HEK293 (cell line): ENCODE results near the gene DLG2.

Source experiments
- CTCF ChIA-PET: fragments of 350-600 bp; formaldehyde crosslinking; extraction: SDS; loops from one replicate; lab custom pipeline; 2021; ENCODE audit warnings: antibody characterized with exemption; lab: Yijun Ruan, JAX
- POLR2A ChIA-PET: fragments of 300-600 bp; formaldehyde crosslinking; extraction: SDS; loops from one replicate; lab custom pipeline; 2020; ENCODE audit warnings: antibody characterized with exemption, inconsistent platforms; lab: Yijun Ruan, JAX
- H3K27ac ChIP-seq: fragments of 200-500 bp; sonication (Bioruptor generic); 2 replicates; pipeline ENCODE4 v1.5.1; 2014; ENCODE audit warnings: low read depth, low read length, control low read depth, inconsistent platforms; ENCODE audit errors: extremely low read depth
- H3K36me3 ChIP-seq, 2 experiments: fragments of 200-500 bp in 1 of 2; sonication (Bioruptor generic) in 1 of 2; 1 replicate in 1 of 2; 2 replicates in 1 of 2; pipeline ENCODE4 v1.5.1; 2014 to 2017; ENCODE audit warnings: inconsistent platforms in 2 of 2, low read length in 2 of 2; ENCODE audit not compliant: control insufficient read depth in 2 of 2, insufficient read depth in 1 of 2
- H3K4me1 ChIP-seq: fragments of 200-500 bp; sonication (Bioruptor generic); 2 replicates; pipeline ENCODE4 v1.5.1; 2014; ENCODE audit warnings: mild to moderate bottlenecking, low read length, inconsistent platforms; ENCODE audit not compliant: control insufficient read depth, insufficient read depth
- H3K4me3 ChIP-seq: 2 replicates; pipeline ENCODE4 v1.5.1; 2011; ENCODE audit warnings: low read depth, mild to moderate bottlenecking, control low read depth, low read length, moderate library complexity
- H3K9me3 ChIP-seq: fragments of 200-500 bp; sonication (Bioruptor generic); 2 replicates; pipeline ENCODE4 v1.5.1; 2014; ENCODE audit warnings: low read depth, low read length, inconsistent platforms; ENCODE audit not compliant: control insufficient read depth, insufficient read depth
- HOXC10 ChIP-seq: sonication (generic); formaldehyde crosslinking; IDR thresholded peaks from 2 replicates; pipeline ENCODE4 v1.8.1; 2023; ENCODE audit warnings: mild to moderate bottlenecking, missing genetic modification reagents
- KLF9 ChIP-seq: fragments of 450-650 bp; formaldehyde crosslinking; IDR thresholded peaks from 2 replicates; pipeline ENCODE4 v1.5.1; 2016; ENCODE audit warnings: missing biosample characterization, missing genetic modification characterization, low read depth
- OSR2 ChIP-seq: fragments of 450-650 bp; formaldehyde crosslinking; IDR thresholded peaks from 2 replicates; pipeline ENCODE4 v1.5.1; 2016; ENCODE audit warnings: missing biosample characterization, missing genetic modification characterization
- ZBTB26 ChIP-seq: fragments of 450-650 bp; formaldehyde crosslinking; optimal IDR thresholded peaks from 2 replicates; pipeline ENCODE3; 2016; ENCODE audit warnings: missing biosample characterization, mild to moderate bottlenecking, missing genetic modification characterization
- ZFP3 ChIP-seq: fragments of 450-650 bp; formaldehyde crosslinking; IDR thresholded peaks from 2 replicates; pipeline ENCODE4 v1.5.1; 2016; ENCODE audit warnings: low read depth, missing biosample characterization, missing genetic modification characterization
- ZNF114 ChIP-seq: fragments of 450-650 bp; formaldehyde crosslinking; IDR thresholded peaks from 2 replicates; pipeline ENCODE4 v1.5.0; 2017; ENCODE audit warnings: missing biosample characterization, missing genetic modification characterization
- ZNF140 ChIP-seq: fragments of 450-650 bp; formaldehyde crosslinking; IDR thresholded peaks from 2 replicates; pipeline ENCODE4 v1.5.1; 2016; ENCODE audit warnings: missing biosample characterization, missing genetic modification characterization
- ZNF16 ChIP-seq: fragments of 450-650 bp; formaldehyde crosslinking; IDR thresholded peaks from 2 replicates; pipeline ENCODE4 v1.5.1; 2016; ENCODE audit warnings: low read depth, missing biosample characterization, missing genetic modification characterization
- ZNF202 ChIP-seq: fragments of 450-650 bp; formaldehyde crosslinking; IDR thresholded peaks from 2 replicates; pipeline ENCODE4 v1.5.1; 2016; ENCODE audit warnings: missing biosample characterization, missing genetic modification characterization, borderline replicate concordance
- ZNF23 ChIP-seq: fragments of 450-650 bp; formaldehyde crosslinking; IDR thresholded peaks from 2 replicates; pipeline ENCODE4 v1.5.1; 2016; ENCODE audit warnings: missing biosample characterization, missing genetic modification characterization, borderline replicate concordance
- ZNF239 ChIP-seq: fragments of 450-650 bp; formaldehyde crosslinking; IDR thresholded peaks from 2 replicates; pipeline ENCODE4 v1.5.1; 2016; ENCODE audit warnings: missing biosample characterization, missing genetic modification characterization
- ZNF362 ChIP-seq: fragments of 450-650 bp; formaldehyde crosslinking; IDR thresholded peaks from 2 replicates; pipeline ENCODE4 v1.5.1; 2016; ENCODE audit warnings: missing biosample characterization, missing genetic modification characterization
- ZNF624 ChIP-seq: fragments of 450-650 bp; formaldehyde crosslinking; IDR thresholded peaks from 2 replicates; pipeline ENCODE4 v1.5.1; 2017; ENCODE audit warnings: missing biosample characterization, missing genetic modification characterization
- TF ChIP-seq, protein P1 (sequence below): fragments of 450-650 bp; formaldehyde crosslinking; IDR thresholded peaks from 2 replicates; pipeline ENCODE4 v1.5.1; 2016; ENCODE audit warnings: missing biosample characterization, missing genetic modification characterization
- TF ChIP-seq, protein P2 (sequence below): fragments of 450-650 bp; formaldehyde crosslinking; conservative IDR thresholded peaks from 2 replicates; pipeline ENCODE4 v1.5.1; 2016; ENCODE audit warnings: low read depth, missing biosample characterization, missing genetic modification characterization

Gene DLG2

GRCh38 chr11:85440273-85440672 is 186.9 kb downstream of the DLG2 start (continued):
- no peak for TF ChIP-seq ZBTB26 (tag by site-specific recombination)
- TF ChIP-seq HOXC10 (CRISPR knock-in tag) = no peak
- TF ChIP-seq ZNF202 (tag by site-specific recombination) = no peak
- no peak for TF ChIP-seq ZNF239
- no peak for TF ChIP-seq ZNF23
- TF ChIP-seq ZNF140 (tag by site-specific recombination) = no peak

- TF ChIP-seq ZNF624 = no peak
- TF ChIP-seq ZNF114 (tag by site-specific recombination) = no peak
- CTCF ChIA-PET = no interaction called here
- no peaks in the 10 kb centered on the region for H3K4me1 ChIP-seq
- POLR2A ChIA-PET = no interaction called here
- H3K36me3 ChIP-seq = no peaks in the 10 kb centered on the region
- no peak overlapping the region for H3K27ac ChIP-seq
- no peak overlapping the region for H3K4me3 ChIP-seq
- no peaks in the 10 kb centered on the region for H3K9me3 ChIP-seq
Observed at GRCh38 chr11:85438328-85438727, 188.8 kb downstream of the DLG2 start.

- Histone ChIP-seq H3K4me1 (no peaks in the 10 kb centered on the region), H3K9me3 (no peaks in the 10 kb centered on the region), H3K4me3 (no peak overlapping the region), H3K27ac (no peak overlapping the region), H3K36me3 (no peaks in the 10 kb centered on the region)
- ChIA-PET POLR2A (no interaction called here), CTCF (no interaction called here)
- TF ChIP-seq KLF9 (tag by site-specific recombination) (no peak), OSR2 (tag by site-specific recombination) (no peak), ZNF16 (tag by site-specific recombination) (no peak), ZFP3 (tag by site-specific recombination) (no peak), ZNF362 (tag by site-specific recombination) (no peak)
- TF ChIP-seq, protein P1, sequence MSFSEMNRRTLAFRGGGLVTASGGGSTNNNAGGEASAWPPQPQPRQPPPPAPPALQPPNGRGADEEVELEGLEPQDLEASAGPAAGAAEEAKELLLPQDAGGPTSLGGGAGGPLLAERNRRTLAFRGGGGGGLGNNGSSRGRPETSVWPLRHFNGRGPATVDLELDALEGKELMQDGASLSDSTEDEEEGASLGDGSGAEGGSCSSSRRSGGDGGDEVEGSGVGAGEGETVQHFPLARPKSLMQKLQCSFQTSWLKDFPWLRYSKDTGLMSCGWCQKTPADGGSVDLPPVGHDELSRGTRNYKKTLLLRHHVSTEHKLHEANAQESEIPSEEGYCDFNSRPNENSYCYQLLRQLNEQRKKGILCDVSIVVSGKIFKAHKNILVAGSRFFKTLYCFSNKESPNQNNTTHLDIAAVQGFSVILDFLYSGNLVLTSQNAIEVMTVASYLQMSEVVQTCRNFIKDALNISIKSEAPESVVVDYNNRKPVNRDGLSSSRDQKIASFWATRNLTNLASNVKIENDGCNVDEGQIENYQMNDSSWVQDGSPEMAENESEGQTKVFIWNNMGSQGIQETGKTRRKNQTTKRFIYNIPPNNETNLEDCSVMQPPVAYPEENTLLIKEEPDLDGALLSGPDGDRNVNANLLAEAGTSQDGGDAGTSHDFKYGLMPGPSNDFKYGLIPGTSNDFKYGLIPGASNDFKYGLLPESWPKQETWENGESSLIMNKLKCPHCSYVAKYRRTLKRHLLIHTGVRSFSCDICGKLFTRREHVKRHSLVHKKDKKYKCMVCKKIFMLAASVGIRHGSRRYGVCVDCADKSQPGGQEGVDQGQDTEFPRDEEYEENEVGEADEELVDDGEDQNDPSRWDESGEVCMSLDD (tag by site-specific recombination) = no peak
- TF ChIP-seq, protein P2, sequence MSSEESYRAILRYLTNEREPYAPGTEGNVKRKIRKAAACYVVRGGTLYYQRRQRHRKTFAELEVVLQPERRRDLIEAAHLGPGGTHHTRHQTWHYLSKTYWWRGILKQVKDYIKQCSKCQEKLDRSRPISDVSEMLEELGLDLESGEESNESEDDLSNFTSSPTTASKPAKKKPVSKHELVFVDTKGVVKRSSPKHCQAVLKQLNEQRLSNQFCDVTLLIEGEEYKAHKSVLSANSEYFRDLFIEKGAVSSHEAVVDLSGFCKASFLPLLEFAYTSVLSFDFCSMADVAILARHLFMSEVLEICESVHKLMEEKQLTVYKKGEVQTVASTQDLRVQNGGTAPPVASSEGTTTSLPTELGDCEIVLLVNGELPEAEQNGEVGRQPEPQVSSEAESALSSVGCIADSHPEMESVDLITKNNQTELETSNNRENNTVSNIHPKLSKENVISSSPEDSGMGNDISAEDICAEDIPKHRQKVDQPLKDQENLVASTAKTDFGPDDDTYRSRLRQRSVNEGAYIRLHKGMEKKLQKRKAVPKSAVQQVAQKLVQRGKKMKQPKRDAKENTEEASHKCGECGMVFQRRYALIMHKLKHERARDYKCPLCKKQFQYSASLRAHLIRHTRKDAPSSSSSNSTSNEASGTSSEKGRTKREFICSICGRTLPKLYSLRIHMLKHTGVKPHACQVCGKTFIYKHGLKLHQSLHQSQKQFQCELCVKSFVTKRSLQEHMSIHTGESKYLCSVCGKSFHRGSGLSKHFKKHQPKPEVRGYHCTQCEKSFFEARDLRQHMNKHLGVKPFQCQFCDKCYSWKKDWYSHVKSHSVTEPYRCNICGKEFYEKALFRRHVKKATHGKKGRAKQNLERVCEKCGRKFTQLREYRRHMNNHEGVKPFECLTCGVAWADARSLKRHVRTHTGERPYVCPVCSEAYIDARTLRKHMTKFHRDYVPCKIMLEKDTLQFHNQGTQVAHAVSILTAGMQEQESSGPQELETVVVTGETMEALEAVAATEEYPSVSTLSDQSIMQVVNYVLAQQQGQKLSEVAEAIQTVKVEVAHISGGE (tag by site-specific recombination) = no peak
Observed at GRCh38 chr11:85431319-85431718, 195.8 kb downstream of the DLG2 start.
